Neural crest cell (in vitro differentiated cells): ENCODE results near the gene PMFBP1. TPM values are rescaled to one million over a fixed set of nuclear protein-coding genes. Genes with fewer than 3 reads are reported as not detected.

Experiments used
- total RNA-seq: library from RNA; stranded (reverse); gene quantifications from 2 replicates; pipeline ENCODE4 v1.2.1, GENCODE V29; 2021

PMFBP1 gene
- total RNA-seq, 1 donor from 2014 or later: 4.0 TPM

Other genes with a start within 250 kb of the PMFBP1 start
- not detected in 2 replicates for gene PKD1L3, start 171.8 kb downstream of the PMFBP1 start, total RNA-seq
- 16.1 and 16.8 TPM in 2 replicates for gene DHODH, start 163.4 kb downstream of the PMFBP1 start, total RNA-seq
- gene HP, start 117.7 kb downstream of the PMFBP1 start, total RNA-seq: not detected in 2 replicates
- gene HPR, start 108.9 kb downstream of the PMFBP1 start, total RNA-seq: not detected in 2 replicates
- gene TXNL4B, start 78.5 kb downstream of the PMFBP1 start, total RNA-seq: 11.8 and 13.5 TPM in 2 replicates
- gene DHX38, start 78.3 kb downstream of the PMFBP1 start, total RNA-seq: 84.0 and 86.0 TPM in 2 replicates